NT2/D1 (cell line): ENCODE data around the gene BOLA1.

Source experiments
- SUZ12 ChIP-seq: IDR thresholded peaks from 2 replicates; pipeline ENCODE4 v1.6.1; 2011; ENCODE audit not compliant: insufficient read length, insufficient read depth; ENCODE audit errors: extremely low read depth
- YY1 ChIP-seq: IDR thresholded peaks from 2 replicates; pipeline ENCODE4 v1.6.1; 2011; ENCODE audit not compliant: insufficient read length, insufficient read depth
- ZNF274 ChIP-seq: IDR thresholded peaks from 2 replicates; pipeline ENCODE4 v1.6.1; 2011; ENCODE audit warnings: mild to moderate bottlenecking, low read depth, low read length

DNA sequence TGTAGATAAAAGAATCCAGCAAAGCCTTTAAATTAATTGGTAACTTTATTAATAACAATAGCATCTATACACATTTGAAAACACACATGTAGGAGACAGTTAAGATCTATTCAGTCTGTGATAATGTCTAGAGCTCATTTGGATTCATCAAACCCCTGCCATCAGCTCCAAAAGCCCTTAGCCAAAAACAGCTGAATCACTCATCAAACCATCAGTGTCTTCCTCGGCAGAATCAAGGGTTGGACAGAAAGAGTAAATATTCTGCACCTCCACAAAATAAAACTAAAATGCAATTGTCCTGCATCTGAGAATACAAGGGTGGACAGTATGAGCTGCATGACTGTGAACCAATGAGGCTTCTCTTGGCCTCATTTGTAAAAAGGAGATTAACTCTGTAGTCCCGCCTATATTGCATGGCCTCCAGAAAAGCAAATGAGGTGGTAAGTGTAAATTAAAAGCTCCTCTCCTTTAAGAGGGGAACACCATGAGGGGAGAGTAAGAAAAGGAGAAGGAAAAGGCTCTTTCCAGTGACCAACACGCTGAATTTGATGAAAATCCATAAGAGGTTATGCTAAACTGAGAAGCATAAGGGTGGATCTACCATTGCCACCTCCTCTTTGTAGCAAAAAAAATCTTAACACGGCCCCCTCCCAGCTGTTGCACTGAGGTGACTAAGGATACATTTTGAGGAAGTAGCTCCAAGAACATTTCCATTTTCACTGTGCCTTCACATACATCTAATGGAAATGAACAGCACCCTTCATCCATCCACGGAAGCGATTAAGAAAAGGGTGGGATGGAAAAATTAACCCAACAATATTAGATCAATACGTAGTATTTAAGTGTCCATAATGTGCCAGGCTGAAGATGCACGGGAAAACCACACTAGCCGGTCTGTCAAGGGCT is 14.7 kb upstream of the BOLA1 start:
- TF ChIP-seq SUZ12 (no peak), YY1 (no peak), ZNF274 (no peak)
